ENCODE measurements around the gene SF3A2. TPM values are rescaled to one million over a fixed set of nuclear protein-coding genes. Genes with fewer than 3 reads are reported as not detected.

SF3A2 gene
- total and polyA plus RNA-seq, 4 donors, result 2.2 to 32.0 (median 13.2) TPM

DNA sequence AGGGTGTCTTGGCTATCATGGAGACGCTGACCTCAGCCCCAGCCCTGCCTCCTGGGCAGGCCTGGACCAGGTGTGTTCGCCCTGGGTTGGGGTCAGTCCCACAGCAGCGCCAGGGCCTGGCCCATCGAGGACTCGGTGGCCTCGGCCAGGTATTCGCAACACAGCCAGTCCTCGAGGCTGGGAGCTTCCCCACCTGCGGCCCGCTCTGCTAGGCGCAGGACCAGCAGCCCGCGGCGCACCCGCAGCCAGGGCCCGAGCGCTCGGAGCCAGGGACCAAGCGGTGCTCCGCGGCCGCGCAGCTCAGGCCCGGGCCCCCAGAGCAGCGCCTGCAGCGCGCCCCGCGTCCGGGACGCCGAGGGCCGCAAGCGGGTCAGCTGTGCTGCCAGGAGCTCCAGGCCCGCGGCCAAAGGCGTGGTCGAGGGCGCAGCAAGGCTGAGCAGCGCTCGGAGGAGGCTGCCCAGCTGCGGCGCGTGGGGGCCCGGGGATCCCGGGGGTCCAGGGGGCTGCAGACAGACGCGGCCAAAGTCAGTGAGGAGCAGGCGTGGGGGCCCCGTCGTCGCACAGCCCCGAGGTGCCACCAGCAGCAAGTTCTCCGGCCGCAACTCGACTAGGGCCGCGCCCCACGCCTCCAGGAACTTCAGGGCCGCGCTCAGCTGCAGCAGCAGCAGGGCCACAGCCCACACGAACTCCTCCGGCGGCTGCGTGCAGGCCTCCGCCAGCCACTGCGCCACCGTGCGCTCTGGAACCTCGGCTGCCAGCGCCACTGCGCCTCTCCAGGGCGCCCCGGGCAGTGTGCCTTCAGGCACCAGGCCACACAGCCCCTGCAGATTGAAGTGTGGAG is 39.2 kb downstream of the SF3A2 start:
- no peak for DNase-seq (ENCODE audit: low spot score)
- Histone ChIP-seq H3K36me3 (ENCODE audit: control insufficient read depth in 4 of 4, insufficient read depth in 3 of 4, low read depth in 1 of 4, low read length in 3 of 4) (peaks cover 4 to 9% (median 8%) of the 10 kb centered on the region in 4 donors), H3K27ac (ENCODE audit: low read depth in 1 of 2, low read length in 2 of 2) (no peak overlapping the region), H3K9me3 (ENCODE audit: control insufficient read depth in 4 of 4, low read length in 3 of 4) (no peaks in the 10 kb centered on the region), H3K27me3 (ENCODE audit: control insufficient read depth in 4 of 4, insufficient read depth in 4 of 4, low read length in 3 of 4) (no peaks in the 10 kb centered on the region), H3K9ac (ENCODE audit: low read depth in 1 of 2, low read length in 2 of 2) (no peak overlapping the region), H3K4me3 (ENCODE audit: low read depth in 1 of 3, low read length in 3 of 3) (no peak overlapping the region), H3K4me1 (ENCODE audit: control insufficient read depth in 4 of 4, insufficient read depth in 4 of 4, low read length in 3 of 4) (peaks cover 10 to 38% (median 32%) of the 10 kb centered on the region in 4 donors)
- no peak for TF ChIP-seq NR2F2 (IDR thresholded peaks at IDR 0.05)
- no peak for TF ChIP-seq HNF4G (IDR thresholded peaks at IDR 0.05)
- no peak for TF ChIP-seq JUND (IDR thresholded peaks at IDR 0.05)
- 81% methylated on average over 74 of the region's 74 CpGs for WGBS

DNA sequence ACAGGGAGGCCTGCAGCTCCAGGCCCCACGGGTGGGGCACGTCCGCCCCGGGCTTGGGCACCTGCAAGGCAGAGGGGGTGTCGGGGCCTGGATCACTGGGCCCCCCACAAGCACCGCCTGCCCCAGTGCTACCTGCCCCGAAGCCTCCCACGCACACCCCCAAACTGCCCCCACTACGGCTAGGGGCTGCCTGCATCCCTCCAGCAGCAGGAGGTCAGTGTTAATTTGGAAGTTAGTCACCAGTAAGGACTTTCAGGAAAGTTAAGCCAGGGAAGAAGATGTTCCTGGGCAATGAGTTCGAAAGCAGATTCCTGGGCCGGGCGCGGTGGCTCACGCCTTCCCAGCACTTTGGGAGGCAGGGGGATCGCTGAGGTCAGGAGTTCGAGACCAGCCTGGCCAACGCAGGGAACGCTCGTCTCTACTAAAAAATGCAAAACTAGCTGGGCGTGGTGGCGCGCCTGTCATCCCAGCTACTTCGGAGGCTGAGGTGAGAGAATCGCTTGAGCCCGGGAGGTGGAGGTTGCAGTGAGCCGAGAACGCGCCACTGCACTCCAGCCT is 39.9 kb downstream of the SF3A2 start:
- no peak overlapping the region for H3K4me3 ChIP-seq (ENCODE audit: low read depth in 1 of 3, low read length in 3 of 3)
- peaks cover 4 to 9% (median 8%) of the 10 kb centered on the region in 4 donors for H3K36me3 ChIP-seq (ENCODE audit: control insufficient read depth in 4 of 4, insufficient read depth in 3 of 4, low read depth in 1 of 4, low read length in 3 of 4)

DNA sequence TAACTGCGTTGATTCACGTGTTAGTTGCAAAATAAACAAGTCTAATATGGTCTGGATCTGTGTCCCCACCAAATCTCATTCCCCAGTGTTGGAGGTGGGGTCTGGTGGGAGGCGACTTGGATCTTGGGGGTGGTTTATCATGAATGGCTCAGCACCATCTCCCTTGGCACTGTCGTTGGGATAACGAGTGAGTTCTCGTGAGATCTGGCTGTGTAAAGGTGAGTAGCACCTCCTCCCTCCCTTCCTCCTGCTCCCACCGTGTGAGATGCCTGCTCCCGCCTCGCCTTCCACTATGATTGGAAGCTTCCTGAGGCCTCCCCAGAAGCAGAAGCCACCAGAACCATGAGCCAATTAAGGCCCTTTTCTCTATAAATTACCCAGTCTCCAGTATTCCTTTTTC is 40.5 kb downstream of the SF3A2 start:
- no peak overlapping the region for H3K9ac ChIP-seq (ENCODE audit: low read depth in 1 of 2, low read length in 2 of 2)
- TF ChIP-seq RXRA (IDR thresholded peaks at IDR 0.05) (no peak), JUND (IDR thresholded peaks at IDR 0.05) (no peak), GABPA (IDR thresholded peaks at IDR 0.05 in 1 of 2, conservative IDR thresholded peaks at IDR 0.05 in 1 of 2) (no peak), HNF4A (conservative IDR thresholded peaks at IDR 0.05) (no peak)
- TF ChIP-seq, protein P1, sequence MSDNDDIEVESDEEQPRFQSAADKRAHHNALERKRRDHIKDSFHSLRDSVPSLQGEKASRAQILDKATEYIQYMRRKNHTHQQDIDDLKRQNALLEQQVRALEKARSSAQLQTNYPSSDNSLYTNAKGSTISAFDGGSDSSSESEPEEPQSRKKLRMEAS (IDR thresholded peaks at IDR 0.05), result no peak
- TF ChIP-seq, protein P2, sequence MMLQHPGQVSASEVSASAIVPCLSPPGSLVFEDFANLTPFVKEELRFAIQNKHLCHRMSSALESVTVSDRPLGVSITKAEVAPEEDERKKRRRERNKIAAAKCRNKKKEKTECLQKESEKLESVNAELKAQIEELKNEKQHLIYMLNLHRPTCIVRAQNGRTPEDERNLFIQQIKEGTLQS (IDR thresholded peaks at IDR 0.05), result no peak
- H3K4me1 ChIP-seq (ENCODE audit: control insufficient read depth in 4 of 4, insufficient read depth in 4 of 4, low read length in 3 of 4), result peaks cover 5 to 28% (median 21%) of the 10 kb centered on the region in 4 donors
- H3K27me3 ChIP-seq (ENCODE audit: control insufficient read depth in 4 of 4, insufficient read depth in 4 of 4, low read length in 3 of 4), result no peaks in the 10 kb centered on the region
- 88% methylated on average over 9 of the region's 9 CpGs for WGBS
- no peak for DNase-seq (ENCODE audit: low spot score)
- H3K27ac ChIP-seq (ENCODE audit: low read depth in 1 of 2, low read length in 2 of 2), result no peak overlapping the region
- peaks cover 2 to 9% (median 5%) of the 10 kb centered on the region in 4 donors for H3K36me3 ChIP-seq (ENCODE audit: control insufficient read depth in 4 of 4, insufficient read depth in 3 of 4, low read depth in 1 of 4, low read length in 3 of 4)
- H3K9me3 ChIP-seq (ENCODE audit: control insufficient read depth in 4 of 4, low read length in 3 of 4), result no peaks in the 10 kb centered on the region
- H3K4me3 ChIP-seq (ENCODE audit: low read depth in 1 of 3, low read length in 3 of 3), result no peak overlapping the region

More for the DNA sequence above, 39.9 kb downstream of the SF3A2 start:
- no peak overlapping the region for H3K27ac ChIP-seq (ENCODE audit: low read depth in 1 of 2, low read length in 2 of 2)
- H3K4me1 ChIP-seq (ENCODE audit: control insufficient read depth in 4 of 4, insufficient read depth in 4 of 4, low read length in 3 of 4), result peaks cover 10 to 34% (median 27%) of the 10 kb centered on the region in 4 donors
- no peaks in the 10 kb centered on the region for H3K9me3 ChIP-seq (ENCODE audit: control insufficient read depth in 4 of 4, low read length in 3 of 4)
- H3K27me3 ChIP-seq (ENCODE audit: control insufficient read depth in 4 of 4, insufficient read depth in 4 of 4, low read length in 3 of 4), result no peaks in the 10 kb centered on the region
- TF ChIP-seq HNF4G (IDR thresholded peaks at IDR 0.05), result no peak
- TF ChIP-seq, protein P2 (IDR thresholded peaks at IDR 0.05), result no peak
- TF ChIP-seq FOXA1 (IDR thresholded peaks at IDR 0.05), result no peak
- TF ChIP-seq EGR1 (IDR thresholded peaks at IDR 0.05; ENCODE audit: low read depth in 2 of 2), result no peak
- TF ChIP-seq RXRA (IDR thresholded peaks at IDR 0.05), result no peak
- no peak for TF ChIP-seq SP1 (IDR thresholded peaks at IDR 0.05)
- TF ChIP-seq, protein P1 (IDR thresholded peaks at IDR 0.05), result no peak
- TF ChIP-seq, protein P3, sequence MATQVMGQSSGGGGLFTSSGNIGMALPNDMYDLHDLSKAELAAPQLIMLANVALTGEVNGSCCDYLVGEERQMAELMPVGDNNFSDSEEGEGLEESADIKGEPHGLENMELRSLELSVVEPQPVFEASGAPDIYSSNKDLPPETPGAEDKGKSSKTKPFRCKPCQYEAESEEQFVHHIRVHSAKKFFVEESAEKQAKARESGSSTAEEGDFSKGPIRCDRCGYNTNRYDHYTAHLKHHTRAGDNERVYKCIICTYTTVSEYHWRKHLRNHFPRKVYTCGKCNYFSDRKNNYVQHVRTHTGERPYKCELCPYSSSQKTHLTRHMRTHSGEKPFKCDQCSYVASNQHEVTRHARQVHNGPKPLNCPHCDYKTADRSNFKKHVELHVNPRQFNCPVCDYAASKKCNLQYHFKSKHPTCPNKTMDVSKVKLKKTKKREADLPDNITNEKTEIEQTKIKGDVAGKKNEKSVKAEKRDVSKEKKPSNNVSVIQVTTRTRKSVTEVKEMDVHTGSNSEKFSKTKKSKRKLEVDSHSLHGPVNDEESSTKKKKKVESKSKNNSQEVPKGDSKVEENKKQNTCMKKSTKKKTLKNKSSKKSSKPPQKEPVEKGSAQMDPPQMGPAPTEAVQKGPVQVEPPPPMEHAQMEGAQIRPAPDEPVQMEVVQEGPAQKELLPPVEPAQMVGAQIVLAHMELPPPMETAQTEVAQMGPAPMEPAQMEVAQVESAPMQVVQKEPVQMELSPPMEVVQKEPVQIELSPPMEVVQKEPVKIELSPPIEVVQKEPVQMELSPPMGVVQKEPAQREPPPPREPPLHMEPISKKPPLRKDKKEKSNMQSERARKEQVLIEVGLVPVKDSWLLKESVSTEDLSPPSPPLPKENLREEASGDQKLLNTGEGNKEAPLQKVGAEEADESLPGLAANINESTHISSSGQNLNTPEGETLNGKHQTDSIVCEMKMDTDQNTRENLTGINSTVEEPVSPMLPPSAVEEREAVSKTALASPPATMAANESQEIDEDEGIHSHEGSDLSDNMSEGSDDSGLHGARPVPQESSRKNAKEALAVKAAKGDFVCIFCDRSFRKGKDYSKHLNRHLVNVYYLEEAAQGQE (IDR thresholded peaks at IDR 0.05), result no peak
- TF ChIP-seq HNF4A (conservative IDR thresholded peaks at IDR 0.05), result no peak
- no peak for TF ChIP-seq JUND (IDR thresholded peaks at IDR 0.05)
- TF ChIP-seq FOXA2 (IDR thresholded peaks at IDR 0.05), result no peak
- TF ChIP-seq RAD21 (IDR thresholded peaks at IDR 0.05), result no peak
- H3K9ac ChIP-seq (ENCODE audit: low read depth in 1 of 2, low read length in 2 of 2), result no peak overlapping the region
- DNase-seq (ENCODE audit: low spot score), result no peak
- whole genome bisulfite sequencing, result 93% methylated on average over 28 of the region's 28 CpGs
